ENCODE measurements around the gene TFAP2A.

TFAP2A gene

DNA sequence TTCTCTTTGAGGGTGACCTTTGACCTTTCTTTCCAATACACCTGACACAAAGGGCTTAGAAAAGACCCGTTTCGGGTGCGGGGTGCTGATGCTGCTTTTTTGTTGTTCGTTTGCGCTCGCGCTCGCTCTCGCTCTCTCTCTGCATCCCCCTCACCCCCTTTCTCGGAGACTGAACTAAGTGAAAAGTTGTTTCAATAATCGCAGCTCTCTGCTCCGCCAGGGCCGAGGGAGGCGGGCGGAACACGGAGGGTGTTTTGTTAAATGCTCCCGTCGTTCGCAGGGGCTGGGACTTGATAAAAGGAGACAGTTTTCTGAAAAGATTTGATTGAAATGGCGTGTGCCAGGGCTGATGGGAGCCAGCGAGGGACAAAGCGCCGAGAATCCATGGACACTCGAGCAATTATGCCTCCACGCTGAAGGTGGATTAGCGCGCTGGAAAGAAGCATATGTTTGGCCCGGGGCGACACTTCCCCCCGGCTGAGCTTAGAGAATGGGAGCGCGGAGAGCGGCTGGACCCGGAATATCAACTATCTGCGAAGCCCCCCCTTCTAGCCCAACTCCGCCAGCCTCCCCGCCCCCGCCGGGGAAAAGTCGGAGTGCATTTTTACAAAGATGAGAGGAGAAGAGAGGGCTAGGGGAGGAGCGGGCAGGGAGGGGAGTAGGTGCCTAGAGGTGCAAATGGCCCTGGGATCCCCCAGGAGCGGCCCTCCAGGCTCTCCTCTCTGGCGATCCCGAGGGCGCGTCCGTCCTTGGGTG lies 25.0 kb downstream of the TFAP2A start:
- ChIA-PET POLR2A (no interaction called here), CTCF (interaction anchor here (0.6 to 1.5 kb wide), 3 partner anchors 24 to 924 kb away, joined by 3 to 4 read pairs (median 4); no protein-coding TSS in a partner anchor)
- no peak for TF ChIP-seq ZNF248 (tag by site-specific recombination; IDR thresholded peaks at IDR 0.05)
- peak; percentile 29; the same call in 1 of the 2 replicates for TF ChIP-seq ZNF596 (tag by site-specific recombination; IDR thresholded peaks at IDR 0.05)
- H3K27ac ChIP-seq (ENCODE audit: extremely low read depth, low read depth, low read length) = no peak overlapping the region
- no peaks in the 10 kb centered on the region for H3K4me1 ChIP-seq (ENCODE audit: control insufficient read depth, insufficient read depth, low read length)
- no peaks in the 10 kb centered on the region for H3K36me3 ChIP-seq (ENCODE audit: control insufficient read depth in 2 of 2, insufficient read depth in 1 of 2, low read length in 2 of 2)
- H3K9me3 ChIP-seq (ENCODE audit: control insufficient read depth, insufficient read depth, low read depth, low read length) = no peaks in the 10 kb centered on the region
- no peak overlapping the region for H3K4me3 ChIP-seq (ENCODE audit: low read depth, low read length)

- no peak overlapping the region for H3K4me3 ChIP-seq (ENCODE audit: low read depth, low read length)
- no peaks in the 10 kb centered on the region for H3K36me3 ChIP-seq (ENCODE audit: control insufficient read depth in 2 of 2, insufficient read depth in 1 of 2, low read length in 2 of 2)
- peak; percentile 85 for TF ChIP-seq ZFHX2 (tag by site-specific recombination; conservative IDR thresholded peaks at IDR 0.05)
- no peak for TF ChIP-seq ZNF768 (tag by site-specific recombination; IDR thresholded peaks at IDR 0.05)
- TF ChIP-seq EGR2 (tag by site-specific recombination; IDR thresholded peaks at IDR 0.05; ENCODE audit: low read depth) = peak; percentile 79
- ChIA-PET POLR2A (no interaction called here), CTCF (interaction anchor here (0.6 kb wide), 2 partner anchors 18 to 1553 kb away, joined by 3 read pairs; no protein-coding TSS in a partner anchor)
- H3K27ac ChIP-seq (ENCODE audit: extremely low read depth, low read depth, low read length) = no peak overlapping the region
- no peaks in the 10 kb centered on the region for H3K4me1 ChIP-seq (ENCODE audit: control insufficient read depth, insufficient read depth, low read length)
- no peaks in the 10 kb centered on the region for H3K9me3 ChIP-seq (ENCODE audit: control insufficient read depth, insufficient read depth, low read depth, low read length)
These were observed 27.9 kb downstream of the TFAP2A start for GRCh38 chr6:10386756-10387654.

- Histone ChIP-seq H3K9me3 (ENCODE audit: control insufficient read depth, insufficient read depth, low read depth, low read length) (no peaks in the 10 kb centered on the region), H3K36me3 (ENCODE audit: control insufficient read depth in 2 of 2, insufficient read depth in 1 of 2, low read length in 2 of 2) (no peaks in the 10 kb centered on the region), H3K4me1 (ENCODE audit: control insufficient read depth, insufficient read depth, low read length) (no peaks in the 10 kb centered on the region), H3K4me3 (ENCODE audit: low read depth, low read length) (no peak overlapping the region), H3K27ac (ENCODE audit: extremely low read depth, low read depth, low read length) (no peak overlapping the region)
- ChIA-PET CTCF (interaction anchor here (0.6 kb wide), 2 partner anchors 17 to 1553 kb away, joined by 3 read pairs; no protein-coding TSS in a partner anchor), POLR2A (interaction anchor here (0.5 kb wide), 1 partner anchor 165 kb away, joined by 3 read pairs; no protein-coding TSS in a partner anchor)
- no peak for TF ChIP-seq BCL11A (tag by site-specific recombination; IDR thresholded peaks at IDR 0.05; ENCODE audit: low read depth)
- TF ChIP-seq EGR2 (tag by site-specific recombination; IDR thresholded peaks at IDR 0.05; ENCODE audit: low read depth) = no peak
These were observed 28.7 kb downstream of the TFAP2A start for GRCh38 chr6:10386220-10386619.

- H3K4me1 ChIP-seq (ENCODE audit: control insufficient read depth, insufficient read depth, low read length) = no peaks in the 10 kb centered on the region
- POLR2A ChIA-PET = interaction anchor here (0.5 kb wide), 1 partner anchor 165 kb away, joined by 3 read pairs; no protein-coding TSS in a partner anchor
- H3K4me3 ChIP-seq (ENCODE audit: low read depth, low read length) = no peak overlapping the region
- no peaks in the 10 kb centered on the region for H3K36me3 ChIP-seq (ENCODE audit: control insufficient read depth in 2 of 2, insufficient read depth in 1 of 2, low read length in 2 of 2)
- H3K27ac ChIP-seq (ENCODE audit: extremely low read depth, low read depth, low read length) = no peak overlapping the region
- H3K9me3 ChIP-seq (ENCODE audit: control insufficient read depth, insufficient read depth, low read depth, low read length) = no peaks in the 10 kb centered on the region
- CTCF ChIA-PET = no interaction called here
- TF ChIP-seq ZNF521 (tag by site-specific recombination; IDR thresholded peaks at IDR 0.05) (no peak), REST (tag by site-specific recombination; IDR thresholded peaks at IDR 0.05) (no peak), ZNF16 (tag by site-specific recombination; IDR thresholded peaks at IDR 0.05; ENCODE audit: low read depth) (no peak), BCL11B (tag by site-specific recombination; IDR thresholded peaks at IDR 0.05; ENCODE audit: low read depth) (no peak), ZNF529 (tag by site-specific recombination; IDR thresholded peaks at IDR 0.05; ENCODE audit: insufficient replicate concordance) (no peak), ZNF530 (tag by site-specific recombination; IDR thresholded peaks at IDR 0.05; ENCODE audit: low read depth) (no peak), ZNF311 (tag by site-specific recombination; IDR thresholded peaks at IDR 0.05; ENCODE audit: borderline replicate concordance) (no peak), ZNF426 (tag by site-specific recombination; IDR thresholded peaks at IDR 0.05) (no peak), ZSCAN23 (tag by site-specific recombination; IDR thresholded peaks at IDR 0.05) (no peak), AEBP2 (tag by site-specific recombination; IDR thresholded peaks at IDR 0.05; ENCODE audit: borderline replicate concordance) (no peak)
- TF ChIP-seq, protein P1, sequence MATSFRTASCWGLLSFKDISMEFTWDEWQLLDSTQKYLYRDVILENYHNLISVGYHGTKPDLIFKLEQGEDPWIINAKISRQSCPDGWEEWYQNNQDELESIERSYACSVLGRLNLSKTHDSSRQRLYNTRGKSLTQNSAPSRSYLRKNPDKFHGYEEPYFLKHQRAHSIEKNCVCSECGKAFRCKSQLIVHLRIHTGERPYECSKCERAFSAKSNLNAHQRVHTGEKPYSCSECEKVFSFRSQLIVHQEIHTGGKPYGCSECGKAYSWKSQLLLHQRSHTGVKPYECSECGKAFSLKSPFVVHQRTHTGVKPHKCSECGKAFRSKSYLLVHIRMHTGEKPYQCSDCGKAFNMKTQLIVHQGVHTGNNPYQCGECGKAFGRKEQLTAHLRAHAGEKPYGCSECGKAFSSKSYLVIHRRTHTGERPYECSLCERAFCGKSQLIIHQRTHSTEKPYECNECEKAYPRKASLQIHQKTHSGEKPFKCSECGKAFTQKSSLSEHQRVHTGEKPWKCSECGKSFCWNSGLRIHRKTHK (tag by site-specific recombination; IDR thresholded peaks at IDR 0.05) = no peak
These were observed 29.2 kb downstream of the TFAP2A start for GRCh38 chr6:10385524-10386132.

Measured in HEK293 (cell line).